HG02852 (cell line): ENCODE data around the gene TTLL5.

Source experiments
- ATAC-seq: cut with Tn5 transposase; IDR thresholded peaks from one replicate; pipeline ENCODE4 v1.9.1; 2021; ENCODE audit warnings: mild to moderate bottlenecking, moderate library complexity; ENCODE audit not compliant: unreplicated experiment

The TTLL5 gene

GRCh38 chr14:75734854-75735253 is 73.8 kb downstream of the TTLL5 start:
- no peak for ATAC-seq

DNA sequence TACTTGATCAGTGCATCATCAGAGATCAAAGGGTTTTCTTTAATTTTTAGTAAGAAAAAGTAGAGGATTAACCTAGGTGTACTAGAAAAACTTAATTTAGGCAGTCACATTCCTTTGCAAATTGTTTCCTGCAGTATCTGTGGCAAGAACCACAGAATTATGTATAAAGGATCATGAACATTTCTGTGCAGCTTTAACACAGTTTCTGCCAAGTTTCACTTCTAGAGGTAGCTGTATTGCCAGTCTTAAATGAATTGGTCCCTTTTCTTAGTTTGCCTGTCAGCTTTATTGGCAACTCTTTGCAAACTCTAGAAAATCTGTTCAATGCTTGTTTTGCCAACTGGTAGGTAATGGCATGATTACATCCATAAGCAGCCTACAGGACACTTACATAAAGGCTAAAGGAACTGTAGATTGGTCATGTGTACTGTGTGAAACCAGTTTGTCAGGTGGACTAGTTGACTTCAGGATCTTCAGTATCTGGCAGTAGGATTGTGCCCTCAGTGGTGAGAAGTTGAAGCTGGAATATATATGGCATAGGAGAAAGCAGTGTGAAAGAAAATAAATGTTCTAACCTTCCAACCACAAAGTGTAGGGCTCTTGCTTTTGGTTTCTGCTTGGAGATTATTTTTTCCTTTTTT is 75.9 kb downstream of the TTLL5 start:
- no peak for ATAC-seq

- no peak for ATAC-seq
These were observed 77.1 kb downstream of the TTLL5 start for GRCh38 chr14:75738192-75738591.

DNA sequence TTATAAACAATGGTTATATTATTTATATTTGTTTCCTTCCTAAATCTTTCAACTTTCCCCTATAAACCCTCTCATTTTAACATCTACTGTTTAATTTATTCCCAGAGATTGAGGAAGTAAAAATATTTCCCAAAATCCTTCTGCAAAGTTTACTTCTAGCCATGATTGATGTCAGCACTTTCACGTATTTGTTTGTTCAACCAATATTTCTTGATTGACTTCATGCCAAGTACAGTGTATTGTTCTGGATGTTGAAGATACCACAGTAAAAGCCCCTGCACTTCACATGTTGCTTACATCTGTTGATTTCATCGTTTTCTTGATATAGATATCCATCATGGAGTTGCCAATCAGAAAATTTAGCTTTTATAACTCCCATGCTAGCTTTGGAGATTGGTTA is 81.8 kb downstream of the TTLL5 start:
- no peak for ATAC-seq

GRCh38 chr14:75747899-75748298 is 86.9 kb downstream of the TTLL5 start:
- no peak for ATAC-seq

DNA sequence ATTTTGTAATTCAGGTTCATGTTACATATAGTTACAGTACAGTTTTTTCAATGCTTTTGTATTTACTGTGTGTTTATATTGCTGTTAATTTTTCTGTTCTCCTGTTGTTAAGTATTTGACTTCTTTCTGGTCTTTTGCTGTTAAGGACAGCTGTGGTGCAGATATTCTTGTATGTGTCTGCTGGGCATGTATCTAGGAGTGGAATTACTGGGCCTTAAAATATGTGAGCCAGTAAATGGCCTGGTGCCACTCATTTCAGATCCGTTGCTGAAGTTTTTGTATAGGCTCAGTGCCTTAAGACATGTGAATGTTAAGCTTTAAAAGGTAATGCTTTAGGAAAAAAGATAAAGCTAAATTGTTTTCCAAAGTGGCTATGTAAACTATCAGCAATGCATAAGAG is 87.3 kb downstream of the TTLL5 start:
- ATAC-seq, result no peak

GRCh38 chr14:75751296-75751695 is 90.2 kb downstream of the TTLL5 start:
- ATAC-seq, result no peak

GRCh38 chr14:75752086-75752485 is 91.0 kb downstream of the TTLL5 start:
- ATAC-seq, result no peak

DNA sequence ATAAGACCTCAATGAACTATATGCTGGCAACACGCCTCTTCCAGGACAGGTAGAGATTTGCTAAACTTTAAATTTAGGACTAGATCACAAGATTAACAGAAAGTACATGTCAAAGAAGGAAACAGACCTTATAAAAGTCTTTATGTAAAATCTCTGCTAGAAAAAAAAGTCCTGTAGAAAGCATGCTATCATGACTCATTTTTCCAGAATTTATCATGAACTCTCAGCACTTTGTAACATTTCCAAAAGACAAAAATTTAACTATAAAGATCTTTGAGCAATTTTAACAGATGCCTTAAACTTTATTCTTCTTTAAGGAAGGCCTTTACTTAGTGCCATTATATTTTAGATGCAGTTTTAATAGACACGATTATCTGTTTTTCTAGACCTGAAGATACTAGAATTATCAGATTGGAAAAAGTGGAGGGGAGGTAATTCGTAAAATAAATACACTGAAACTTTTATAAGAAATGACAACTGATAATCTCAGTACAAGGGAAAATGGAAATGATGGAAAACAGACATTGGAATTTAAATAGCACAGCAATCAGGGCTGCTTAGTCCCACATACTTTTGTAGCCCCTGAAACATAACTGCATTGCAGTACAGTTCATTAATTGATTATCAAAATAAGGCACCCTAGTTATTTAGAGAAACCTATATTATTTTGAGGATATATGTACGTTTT is 92.0 kb downstream of the TTLL5 start:
- ATAC-seq, result no peak

GRCh38 chr14:75753696-75754095 is 92.7 kb downstream of the TTLL5 start:
- no peak for ATAC-seq

DNA sequence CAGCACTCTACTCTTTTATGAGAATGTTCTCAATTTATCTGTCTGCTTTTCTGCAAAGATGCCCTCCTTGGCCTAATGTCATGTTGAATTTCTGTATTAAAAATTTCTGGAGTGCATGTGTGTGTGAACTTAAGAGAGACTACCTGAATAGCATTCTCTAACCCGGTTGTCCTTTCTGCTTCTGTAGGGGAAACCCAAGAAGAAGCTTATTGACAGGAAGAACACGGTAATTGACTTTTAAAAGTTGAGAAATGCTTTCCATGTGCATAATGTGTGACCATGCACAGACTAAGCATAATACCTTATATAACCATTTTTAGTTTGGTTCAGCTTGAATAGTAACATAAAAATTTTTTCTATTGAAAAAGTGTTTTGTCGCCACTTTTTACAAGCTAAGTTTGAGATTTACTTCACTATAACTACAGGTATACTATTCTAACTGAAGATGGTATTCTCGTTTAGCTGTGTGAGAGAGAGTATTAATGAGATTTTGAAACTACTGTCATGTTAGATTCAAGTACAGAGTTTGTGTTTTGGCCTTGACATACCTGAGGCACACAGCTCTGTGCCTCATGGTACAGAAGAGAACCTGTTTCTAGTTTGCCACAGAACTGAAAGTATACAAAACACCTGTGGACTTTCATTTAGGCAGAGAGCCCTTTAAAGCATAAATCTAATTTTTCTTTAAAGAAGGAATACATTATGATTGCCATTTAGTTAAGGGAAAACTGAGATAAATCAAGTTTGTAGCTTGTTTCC is 96.8 kb downstream of the TTLL5 start:
- ATAC-seq, result no peak

- ATAC-seq, result no peak
These were observed 103.0 kb downstream of the TTLL5 start for GRCh38 chr14:75764020-75764419.

GRCh38 chr14:75769047-75769685 is 108.1 kb downstream of the TTLL5 start:
- ATAC-seq, result no peak

DNA sequence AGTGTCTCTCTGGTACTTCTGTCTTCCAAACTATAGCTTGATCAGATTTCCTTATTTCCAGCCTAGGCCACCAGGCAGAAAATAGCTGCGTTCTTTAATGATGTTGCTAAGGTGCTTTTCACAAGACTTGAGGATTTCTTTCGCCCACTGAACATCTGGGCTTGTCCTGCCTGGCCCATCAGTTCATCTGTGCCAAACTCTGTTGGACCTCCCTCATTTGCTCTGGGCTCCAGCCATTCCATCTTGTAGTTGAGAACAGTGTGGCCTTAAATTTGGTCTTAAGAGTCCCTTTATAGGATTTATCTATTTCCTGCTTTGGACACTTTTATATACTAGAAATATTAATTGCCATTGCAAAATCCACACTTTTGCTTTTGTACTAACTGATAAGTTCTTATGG is 109.6 kb downstream of the TTLL5 start:
- ATAC-seq, result no peak

- ATAC-seq, result no peak
These were observed 110.5 kb downstream of the TTLL5 start for GRCh38 chr14:75771595-75771994.

DNA sequence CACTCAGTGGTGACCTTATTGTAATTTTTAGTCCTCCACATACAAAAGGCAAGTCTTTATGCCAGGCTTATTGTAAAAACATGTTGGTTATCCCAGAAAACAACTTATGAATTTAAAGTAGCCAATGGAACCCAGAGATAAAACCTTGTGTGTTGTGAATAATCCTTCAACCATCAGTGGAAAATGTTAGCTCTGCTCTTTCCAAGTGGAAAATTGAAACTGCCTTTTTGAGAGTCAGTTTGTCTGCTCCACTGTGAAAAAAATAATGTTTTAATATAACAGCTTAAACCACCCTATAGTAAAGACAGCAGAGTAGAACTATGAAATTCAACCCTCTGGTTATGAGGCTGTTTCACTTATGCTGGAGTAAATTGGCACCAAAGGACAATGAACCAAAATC is 112.0 kb downstream of the TTLL5 start:
- no peak for ATAC-seq

- ATAC-seq, result no peak
These were observed 120.0 kb downstream of the TTLL5 start for GRCh38 chr14:75781096-75781495.

DNA sequence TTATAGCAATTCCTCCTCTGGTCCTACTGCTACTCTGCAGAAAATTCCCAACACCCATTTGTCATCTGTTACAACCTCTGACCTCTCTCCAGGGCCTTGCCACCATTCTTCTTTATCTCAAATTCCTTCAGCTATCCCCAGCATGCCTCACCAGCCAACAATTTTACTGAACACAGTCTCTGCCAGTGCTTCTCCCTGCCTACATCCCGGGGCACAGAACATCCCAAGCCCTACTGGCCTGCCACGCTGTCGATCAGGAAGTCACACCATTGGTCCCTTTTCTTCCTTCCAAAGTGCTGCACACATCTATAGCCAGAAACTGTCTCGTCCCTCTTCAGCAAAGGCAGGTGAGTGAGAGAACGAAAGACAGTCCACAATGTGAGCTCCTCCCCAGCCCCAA is 122.1 kb downstream of the TTLL5 start:
- no peak for ATAC-seq

GRCh38 chr14:75783602-75784313 is 122.7 kb downstream of the TTLL5 start:
- no peak for ATAC-seq

GRCh38 chr14:75784314-75784686 is 123.3 kb downstream of the TTLL5 start:
- ATAC-seq, result no peak

DNA sequence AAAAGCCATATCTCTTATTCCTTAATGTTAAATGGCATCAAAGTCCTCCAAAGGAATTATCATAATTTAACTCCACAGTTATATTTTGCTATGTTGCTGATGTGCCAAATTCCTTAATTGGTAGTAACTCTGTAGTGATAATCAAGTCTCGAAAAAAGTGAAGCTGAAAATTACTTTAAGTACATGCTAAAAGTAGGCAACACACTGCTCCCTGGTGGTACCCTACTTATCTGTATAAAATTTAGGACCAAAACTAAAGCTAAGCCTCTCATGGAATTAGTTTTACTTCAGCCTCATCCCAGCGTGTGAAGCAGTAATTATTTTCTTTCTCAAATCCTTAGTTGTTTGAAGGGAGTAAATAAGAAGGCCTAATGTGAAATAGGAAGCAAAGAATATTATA is 132.8 kb downstream of the TTLL5 start:
- ATAC-seq, result no peak
